SJCRH30 (cell line): Measurements from ENCODE around the gene GYPC. TPM values are rescaled to one million over a fixed set of nuclear protein-coding genes. Genes with fewer than 3 reads are reported as not detected.
"Not testable (repeated sequence)": the region's sequence is repeated elsewhere in the genome, so short reads cannot be mapped to it uniquely, and the experiment has no call there.

Source experiments
- DNase-seq, 2 experiments: peaks; one replicate each; pipeline ENCODE4 v3.0.0-alpha.2; 2015 to 2020
- H3K27ac ChIP-seq: fragments of 250-450 bp; sonication (Bioruptor Pico); 2 replicates; pipeline ENCODE4 v1.5.1; 2020; ENCODE audit warnings: mild to moderate bottlenecking, moderate library complexity
- H3K27me3 ChIP-seq: fragments of 250-450 bp; sonication (Bioruptor Pico); 2 replicates; pipeline ENCODE4 v1.5.1; 2020; ENCODE audit warnings: mild to moderate bottlenecking, moderate library complexity
- H3K36me3 ChIP-seq: fragments of 250-450 bp; sonication (Bioruptor Pico); 2 replicates; pipeline ENCODE4 v1.5.1; 2020; ENCODE audit warnings: mild to moderate bottlenecking, moderate library complexity
- H3K4me1 ChIP-seq: fragments of 250-450 bp; sonication (Bioruptor Pico); 2 replicates; pipeline ENCODE4 v1.5.1; 2020; ENCODE audit warnings: mild to moderate bottlenecking, moderate library complexity
- H3K4me3 ChIP-seq: fragments of 250-450 bp; sonication (Bioruptor Pico); 2 replicates; pipeline ENCODE4 v1.5.1; 2020; ENCODE audit warnings: mild to moderate bottlenecking, moderate library complexity
- H3K9me3 ChIP-seq: fragments of 250-450 bp; sonication (Bioruptor Pico); replicated peaks from 2 replicates; pipeline ENCODE4 v1.5.1; 2020; ENCODE audit warnings: mild to moderate bottlenecking, moderate library complexity
- total RNA-seq: library from RNA; depleted of rRNA; stranded (reverse); fragments of >200 nt; shearing (Covaris generic); gene quantifications from 2 replicates; pipeline ENCODE4 v1.2.3, GENCODE V29; 2014

The GYPC gene
- total RNA-seq, 1 experiment from 2014 or later: 26.1 TPM

DNA sequence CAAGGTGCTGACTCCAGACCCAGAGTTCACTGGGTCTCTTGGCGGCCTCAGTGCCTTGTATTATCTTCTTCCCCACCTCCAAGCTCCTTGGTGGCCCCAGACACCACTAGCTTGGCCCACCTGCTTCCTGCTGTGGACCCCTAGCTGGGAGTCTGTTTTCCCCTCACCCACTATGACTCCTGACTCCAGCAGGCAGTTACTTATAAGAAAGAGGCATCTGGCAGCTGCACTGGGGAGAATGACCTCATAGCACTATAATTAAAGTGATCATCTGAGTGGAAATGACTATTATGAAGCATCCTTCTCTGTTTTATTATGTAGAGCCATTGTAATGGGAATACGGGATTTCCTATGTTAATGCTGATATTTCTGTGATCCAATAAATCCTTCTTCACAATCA is 32.6 kb downstream of the GYPC start:
- H3K9me3 ChIP-seq, DNase-seq, H3K27me3 ChIP-seq, H3K27ac ChIP-seq, H3K36me3 ChIP-seq, H3K4me1 ChIP-seq, H3K4me3 ChIP-seq: not testable (repeated sequence)

DNA sequence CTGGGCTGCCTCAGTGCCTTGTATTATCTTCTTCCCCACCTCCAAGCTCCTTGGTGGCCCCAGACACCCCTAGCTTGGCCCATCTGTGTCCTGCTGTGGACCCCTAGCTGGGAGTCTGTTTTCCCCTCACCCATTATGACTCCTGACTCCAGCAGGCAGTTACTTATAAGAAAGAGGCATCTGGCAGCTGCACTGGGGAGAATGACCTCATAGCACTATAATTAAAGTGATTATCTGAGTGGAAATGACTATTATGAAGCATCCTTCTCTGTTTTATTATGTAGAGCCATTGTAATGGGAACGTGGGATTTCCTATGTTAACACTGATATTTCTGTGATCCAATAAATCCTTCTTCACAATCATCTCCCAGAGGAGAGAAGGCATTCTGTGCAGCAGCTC is 36.3 kb downstream of the GYPC start:
- not testable (repeated sequence) for H3K4me3 ChIP-seq, H3K4me1 ChIP-seq, H3K36me3 ChIP-seq, H3K9me3 ChIP-seq, H3K27ac ChIP-seq, H3K27me3 ChIP-seq, DNase-seq

DNA sequence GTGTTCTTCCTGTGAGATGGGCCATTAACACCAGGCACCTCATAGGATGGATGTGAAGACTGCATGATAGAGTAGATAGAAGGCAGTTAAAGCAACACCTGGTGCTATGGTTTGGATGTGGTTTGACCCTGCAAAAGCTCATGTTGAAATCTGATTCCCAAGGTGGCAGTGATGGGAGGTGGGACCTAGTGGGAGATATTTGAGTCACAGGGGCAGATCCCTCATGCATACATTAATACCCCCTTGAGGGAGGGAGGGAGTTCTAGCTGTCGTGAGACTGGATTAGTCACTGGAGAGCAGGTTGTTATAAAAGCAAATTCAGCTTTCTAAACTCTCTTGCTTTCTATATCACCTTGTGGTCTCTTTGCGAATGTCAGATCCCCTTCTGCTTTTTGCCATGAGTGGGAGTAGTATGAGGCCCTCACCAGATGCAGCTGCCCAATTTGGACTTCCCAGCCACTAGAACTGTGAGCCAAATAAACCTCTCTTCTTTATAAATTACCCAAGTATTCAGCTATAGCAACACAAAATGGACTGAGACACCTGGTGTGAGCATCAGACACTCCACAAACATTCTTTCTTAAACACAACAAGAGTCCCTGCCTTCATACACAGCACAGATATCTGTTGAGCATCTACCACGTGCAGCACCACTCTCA is 37.1 kb downstream of the GYPC start:
- not testable (repeated sequence) for H3K27ac ChIP-seq, H3K9me3 ChIP-seq, H3K4me1 ChIP-seq, DNase-seq, H3K4me3 ChIP-seq, H3K36me3 ChIP-seq, H3K27me3 ChIP-seq

DNA sequence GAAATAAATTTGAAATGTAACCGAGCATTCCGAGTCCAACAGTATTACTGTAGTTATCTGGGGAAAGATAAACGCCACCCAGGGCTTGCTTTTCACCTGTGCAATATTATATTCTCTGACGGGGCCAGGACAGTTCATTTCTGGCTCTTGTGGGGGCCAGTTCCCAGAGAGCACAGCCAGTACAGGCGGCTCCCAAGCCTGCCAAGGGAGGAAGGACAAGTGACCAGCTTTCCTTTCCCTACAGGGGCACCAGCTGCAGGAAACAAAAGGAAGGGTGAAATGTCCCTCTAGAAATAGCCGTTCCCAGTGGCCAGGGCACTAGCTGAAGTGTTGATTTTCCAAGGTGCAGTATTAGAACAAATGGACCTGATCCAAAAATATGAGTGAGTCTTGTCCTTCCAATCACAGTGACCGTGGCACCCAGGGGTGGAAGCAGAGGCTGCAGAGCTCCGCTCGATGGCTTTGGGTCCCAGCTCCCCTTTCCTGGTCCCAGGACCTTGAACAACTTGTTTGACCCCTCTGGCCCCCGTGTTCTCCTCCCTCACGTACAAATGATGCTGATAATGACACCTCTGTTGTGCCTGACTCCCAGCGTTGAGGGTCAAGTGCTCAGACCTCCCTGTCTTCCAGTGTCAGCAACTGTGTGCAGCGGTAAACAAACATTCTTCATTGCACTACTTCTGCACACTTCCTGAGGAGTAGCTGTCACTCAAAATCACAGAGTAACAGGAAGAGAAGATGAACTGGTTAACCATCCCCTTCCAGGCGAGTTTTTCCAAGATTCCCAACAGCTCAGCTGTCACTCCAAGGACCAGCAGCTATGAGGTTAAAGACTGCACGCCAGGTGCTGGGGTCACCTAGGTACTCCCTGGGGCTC is 40.9 kb downstream of the GYPC start:
- no peaks in the 10 kb centered on the region; the same call in 1 of the 2 replicates for H3K27me3 ChIP-seq
- DNase-seq: no peak
- no peak overlapping the region for H3K27ac ChIP-seq
- H3K4me3 ChIP-seq: no peak overlapping the region
- H3K36me3 ChIP-seq: no peaks in the 10 kb centered on the region
- H3K9me3 ChIP-seq: no peaks in the 10 kb centered on the region
- no peaks in the 10 kb centered on the region for H3K4me1 ChIP-seq

DNA sequence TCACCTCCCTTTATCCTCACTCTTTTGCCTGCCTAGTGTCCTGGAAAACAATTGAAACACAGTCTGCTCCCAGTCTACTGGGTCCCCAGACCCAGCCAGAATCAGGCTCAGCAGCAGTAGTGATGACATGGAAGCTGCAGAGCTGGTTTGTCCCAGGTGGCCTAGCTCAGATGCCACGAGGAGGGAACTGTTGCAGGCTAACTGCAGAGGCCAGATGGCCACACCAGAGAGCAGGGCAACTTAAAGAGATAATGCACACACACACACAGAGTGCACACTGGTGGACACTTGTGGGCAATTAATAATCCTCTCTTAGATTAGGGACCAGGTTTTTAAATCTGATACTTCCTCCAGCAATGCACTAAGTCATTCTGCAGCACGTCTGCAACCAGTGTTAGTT is 42.4 kb downstream of the GYPC start:
- no peaks in the 10 kb centered on the region for H3K4me1 ChIP-seq
- H3K4me3 ChIP-seq: no peak overlapping the region
- no peak overlapping the region for H3K27ac ChIP-seq
- H3K9me3 ChIP-seq: no peaks in the 10 kb centered on the region
- no peaks in the 10 kb centered on the region for H3K36me3 ChIP-seq
- no peak for DNase-seq
- H3K27me3 ChIP-seq: no peaks in the 10 kb centered on the region; the same call in 1 of the 2 replicates

DNA sequence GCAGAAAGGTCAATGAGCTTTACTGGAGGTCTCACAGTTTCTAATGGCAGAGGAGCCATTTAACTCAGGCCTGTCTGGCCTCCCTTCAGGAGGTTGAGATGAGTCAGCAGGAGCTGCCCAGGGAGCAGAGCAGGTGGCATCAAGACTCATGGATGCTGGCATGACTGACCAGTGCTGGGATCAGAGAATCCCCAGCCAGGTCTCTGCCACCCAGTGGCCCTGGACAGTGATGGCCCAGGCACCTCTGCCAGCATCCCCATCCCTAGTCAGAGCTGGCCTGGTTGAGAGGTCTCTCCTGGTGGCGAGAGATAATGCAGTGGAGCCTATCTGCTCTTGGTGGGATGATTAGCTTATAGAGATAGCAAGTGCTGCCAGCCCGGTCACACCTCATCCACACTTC is 43.1 kb downstream of the GYPC start:
- no peak overlapping the region for H3K4me3 ChIP-seq
- no peak overlapping the region for H3K27ac ChIP-seq
- H3K4me1 ChIP-seq: no peaks in the 10 kb centered on the region
- H3K27me3 ChIP-seq: no peaks in the 10 kb centered on the region; the same call in 1 of the 2 replicates
- peak in 1 of 2 experiments; percentile 14 for DNase-seq
- H3K9me3 ChIP-seq: no peaks in the 10 kb centered on the region
- H3K36me3 ChIP-seq: no peaks in the 10 kb centered on the region

DNA sequence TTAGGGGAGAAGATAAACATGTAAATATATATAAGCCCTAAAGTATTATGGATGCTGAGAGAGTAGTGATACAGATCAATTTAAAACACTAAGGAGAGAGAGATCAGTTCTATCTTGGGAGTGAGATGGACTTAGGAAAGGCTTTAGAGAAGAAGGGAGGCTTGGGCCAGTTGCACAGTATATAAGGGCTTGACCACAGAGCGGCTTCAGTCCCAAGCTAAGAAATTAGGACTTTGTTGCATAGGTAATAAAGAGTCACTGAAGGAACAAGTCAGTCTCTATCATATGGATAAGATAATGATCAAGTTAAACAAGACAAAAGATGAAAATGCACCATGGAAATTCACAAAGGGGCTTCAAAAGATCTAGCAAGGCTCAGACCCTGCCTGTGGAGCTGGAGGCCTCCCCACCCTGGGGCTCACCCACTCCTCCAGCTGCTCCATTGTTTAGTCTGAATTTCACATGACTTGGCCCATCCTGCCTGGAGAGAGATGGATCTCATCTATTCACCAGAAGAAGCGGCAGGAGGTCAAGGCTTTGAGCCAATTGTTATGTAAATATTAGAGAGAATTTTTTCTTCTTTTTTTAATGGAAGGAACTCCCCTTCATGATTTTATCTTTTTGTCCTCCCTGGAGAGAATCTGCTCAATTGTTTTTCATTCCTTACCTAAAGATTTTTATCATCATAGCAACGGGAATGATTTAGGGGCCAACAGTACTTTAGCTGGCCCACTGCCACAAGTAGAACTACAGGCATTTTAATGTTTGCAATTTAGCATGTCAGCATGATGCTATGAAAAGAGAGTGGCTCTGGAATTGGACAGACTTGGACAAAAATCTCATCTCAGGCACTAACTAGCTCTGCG is 44.0 kb downstream of the GYPC start:
- DNase-seq: no peak
- H3K4me1 ChIP-seq: no peaks in the 10 kb centered on the region
- H3K9me3 ChIP-seq: no peaks in the 10 kb centered on the region
- H3K36me3 ChIP-seq: no peaks in the 10 kb centered on the region
- no peak overlapping the region for H3K27ac ChIP-seq
- H3K27me3 ChIP-seq: no peaks in the 10 kb centered on the region; the same call in 1 of the 2 replicates
- no peak overlapping the region for H3K4me3 ChIP-seq

DNA sequence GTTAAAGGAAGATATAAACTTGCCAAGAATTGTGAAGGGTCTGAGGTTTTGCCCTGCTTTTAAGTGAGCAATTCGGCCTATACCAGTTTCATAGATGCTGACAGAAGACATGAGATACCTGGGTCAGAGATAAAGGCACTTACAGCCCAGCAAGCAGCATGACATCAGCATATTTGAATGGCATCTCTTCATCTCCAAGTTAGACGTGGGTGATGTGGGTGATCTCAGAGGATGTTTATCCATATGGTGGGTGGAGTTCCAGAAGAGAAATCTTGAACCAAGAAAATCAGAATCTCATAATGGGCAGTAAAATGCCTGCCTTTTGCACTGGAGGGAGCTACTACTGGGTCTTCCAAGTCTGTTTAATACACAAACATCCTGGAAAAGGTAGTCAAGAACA is 44.7 kb downstream of the GYPC start:
- Histone ChIP-seq H3K9me3 (no peaks in the 10 kb centered on the region), H3K27ac (no peak overlapping the region), H3K36me3 (no peaks in the 10 kb centered on the region), H3K4me1 (no peaks in the 10 kb centered on the region), H3K27me3 (no peaks in the 10 kb centered on the region; the same call in 1 of the 2 replicates), H3K4me3 (no peak overlapping the region)
- DNase-seq: no peak

DNA sequence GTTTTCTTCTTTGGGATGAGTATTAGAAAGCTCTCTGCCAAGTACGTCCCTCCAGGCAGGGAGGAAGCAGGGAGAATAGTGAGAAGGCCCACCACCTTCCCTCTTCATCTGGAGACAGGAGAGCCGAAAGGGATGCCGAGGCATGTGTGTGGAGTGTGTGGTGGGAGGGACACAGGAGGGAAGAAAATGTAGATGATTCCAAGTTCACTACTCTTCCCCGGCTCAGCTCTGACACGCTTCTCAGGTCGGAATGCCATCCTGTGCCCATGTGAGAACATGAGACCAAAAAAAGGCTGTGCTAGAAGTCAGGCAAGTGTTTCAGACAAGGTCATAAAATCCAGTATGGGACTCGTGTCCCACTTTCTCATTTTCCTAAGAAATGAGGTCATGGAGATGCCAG is 47.4 kb downstream of the GYPC start:
- Histone ChIP-seq H3K9me3 (no peaks in the 10 kb centered on the region), H3K27me3 (no peaks in the 10 kb centered on the region; the same call in 1 of the 2 replicates), H3K4me3 (no peak overlapping the region), H3K27ac (no peak overlapping the region), H3K4me1 (no peaks in the 10 kb centered on the region), H3K36me3 (no peaks in the 10 kb centered on the region)
- DNase-seq: no peak

DNA sequence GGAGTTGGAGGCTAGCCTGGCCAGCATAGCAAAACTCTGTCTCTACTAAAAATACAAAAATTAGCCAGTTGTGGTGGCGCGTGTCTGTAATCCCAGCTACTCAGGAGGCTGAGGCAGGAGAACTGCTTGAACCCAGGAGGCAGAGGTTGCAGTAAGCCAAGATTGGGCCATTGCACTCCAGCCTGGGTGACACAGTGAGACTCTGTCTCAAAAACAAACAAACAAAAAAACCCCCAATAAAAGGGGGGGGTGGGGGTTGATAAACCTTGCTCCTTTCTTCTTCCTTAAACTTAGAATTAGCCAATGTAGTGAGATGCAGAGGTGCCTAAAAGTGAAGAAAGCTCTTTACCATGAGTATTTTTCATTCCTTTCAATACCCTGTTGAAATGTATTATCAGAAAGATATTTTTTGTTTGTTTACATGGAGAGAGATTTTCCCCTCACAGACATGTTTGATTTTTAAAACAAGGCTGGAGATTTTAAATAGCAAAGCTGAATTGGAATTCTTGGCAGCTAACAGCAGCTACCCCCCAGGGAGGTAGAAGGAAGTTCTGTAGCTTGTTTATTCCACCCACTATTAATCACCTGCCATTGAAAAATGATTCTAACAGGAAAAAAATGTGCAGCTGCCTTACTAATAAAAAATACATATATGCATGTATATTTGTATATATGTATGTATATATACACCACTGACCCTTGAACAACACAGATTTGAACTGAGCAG is 48.6 kb downstream of the GYPC start:
- no peak overlapping the region for H3K4me3 ChIP-seq
- no peaks in the 10 kb centered on the region for H3K36me3 ChIP-seq
- no peak overlapping the region for H3K27ac ChIP-seq
- H3K9me3 ChIP-seq: no peaks in the 10 kb centered on the region
- no peaks in the 10 kb centered on the region; the same call in 1 of the 2 replicates for H3K27me3 ChIP-seq
- DNase-seq: no peak
- H3K4me1 ChIP-seq: no peaks in the 10 kb centered on the region

DNA sequence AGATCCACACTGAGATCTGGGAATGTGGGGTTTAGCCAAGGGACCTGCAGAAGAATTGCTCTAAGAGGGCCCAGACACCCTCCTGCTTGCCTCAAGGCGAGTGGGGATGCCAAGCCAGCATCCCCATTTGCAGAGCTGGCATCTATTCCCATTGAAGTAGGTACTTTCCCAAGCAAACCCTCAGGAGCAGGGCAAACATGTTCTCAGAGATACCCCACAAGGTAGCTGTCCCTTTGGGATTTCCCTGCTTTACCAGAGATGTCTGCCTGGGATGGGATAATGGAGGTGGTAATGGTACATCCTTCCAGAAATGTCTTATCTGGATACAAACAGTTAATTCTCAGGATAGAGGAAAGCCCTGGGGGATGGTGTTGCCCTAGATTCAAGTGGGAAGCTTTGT is 51.2 kb downstream of the GYPC start:
- Histone ChIP-seq H3K4me1 (no peaks in the 10 kb centered on the region), H3K4me3 (no peak overlapping the region), H3K36me3 (no peaks in the 10 kb centered on the region), H3K27ac (no peak overlapping the region), H3K27me3 (no peaks in the 10 kb centered on the region; the same call in 1 of the 2 replicates), H3K9me3 (no peaks in the 10 kb centered on the region)
- DNase-seq: no peak

DNA sequence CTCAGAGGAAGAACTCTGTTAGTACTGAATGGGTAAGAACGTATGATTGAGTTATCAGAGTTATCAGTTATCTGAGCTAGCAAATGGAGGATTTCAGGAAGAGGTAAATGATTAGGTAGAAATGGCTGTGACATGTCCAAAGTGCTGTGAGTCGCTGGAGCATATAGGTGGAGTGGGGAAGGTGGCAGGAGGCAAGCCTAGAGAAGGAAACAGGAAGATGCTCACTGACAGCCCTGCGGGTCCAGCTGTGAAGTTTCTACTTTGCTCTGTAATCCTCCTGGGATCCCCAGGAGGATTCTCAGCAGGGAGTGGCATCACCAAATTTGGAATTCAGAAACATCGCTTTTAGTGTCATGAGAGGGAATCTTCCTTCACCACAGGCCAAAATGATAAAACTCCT is 52.0 kb downstream of the GYPC start:
- no peaks in the 10 kb centered on the region; the same call in 1 of the 2 replicates for H3K27me3 ChIP-seq
- H3K4me1 ChIP-seq: no peaks in the 10 kb centered on the region
- no peak overlapping the region for H3K27ac ChIP-seq
- DNase-seq: no peak
- H3K36me3 ChIP-seq: no peaks in the 10 kb centered on the region
- H3K4me3 ChIP-seq: no peak overlapping the region
- H3K9me3 ChIP-seq: no peaks in the 10 kb centered on the region

DNA sequence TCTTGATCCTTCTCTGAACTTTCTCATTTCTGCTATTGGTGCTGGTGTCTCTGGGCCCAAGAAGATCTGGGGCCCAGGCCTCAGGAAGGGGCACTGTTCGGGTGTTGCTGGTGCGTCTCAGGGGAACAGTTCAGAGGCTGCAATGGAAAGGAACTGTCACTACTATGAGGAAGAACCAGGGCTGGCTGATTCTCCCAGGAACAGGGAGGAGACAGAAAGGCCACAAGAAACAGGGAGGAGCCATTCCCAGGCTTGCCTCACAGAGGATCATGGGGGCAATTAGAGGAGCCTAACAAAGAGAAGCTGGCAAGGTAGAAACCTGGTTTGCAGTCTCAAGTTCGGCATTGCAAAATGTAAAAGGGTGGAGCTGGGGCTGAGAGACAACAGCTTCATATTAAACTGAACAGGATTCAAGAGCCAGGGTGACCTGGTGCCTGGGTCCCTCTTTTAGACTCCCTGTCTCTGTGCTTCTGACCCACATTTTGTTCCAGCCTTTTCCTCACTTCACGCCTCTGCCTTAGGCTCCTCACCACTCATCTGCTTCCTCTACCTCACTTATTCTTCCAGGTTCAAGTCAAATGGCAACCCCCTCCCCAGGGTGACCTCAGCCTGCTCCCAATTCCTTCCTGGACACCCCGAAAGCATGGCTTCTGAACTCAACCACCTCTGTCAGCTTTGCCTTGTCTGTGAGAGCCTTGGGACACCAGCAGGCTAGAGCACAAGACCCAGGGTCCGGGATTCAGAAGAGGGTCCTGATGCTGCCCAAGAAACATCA is 58.4 kb downstream of the GYPC start:
- H3K4me1 ChIP-seq: no peaks in the 10 kb centered on the region
- no peaks in the 10 kb centered on the region for H3K9me3 ChIP-seq
- no peak overlapping the region for H3K4me3 ChIP-seq
- peaks cover 5% of the 10 kb centered on the region; the same call in 1 of the 2 replicates for H3K27me3 ChIP-seq
- no peaks in the 10 kb centered on the region for H3K36me3 ChIP-seq
- H3K27ac ChIP-seq: no peak overlapping the region
- no peak for DNase-seq

DNA sequence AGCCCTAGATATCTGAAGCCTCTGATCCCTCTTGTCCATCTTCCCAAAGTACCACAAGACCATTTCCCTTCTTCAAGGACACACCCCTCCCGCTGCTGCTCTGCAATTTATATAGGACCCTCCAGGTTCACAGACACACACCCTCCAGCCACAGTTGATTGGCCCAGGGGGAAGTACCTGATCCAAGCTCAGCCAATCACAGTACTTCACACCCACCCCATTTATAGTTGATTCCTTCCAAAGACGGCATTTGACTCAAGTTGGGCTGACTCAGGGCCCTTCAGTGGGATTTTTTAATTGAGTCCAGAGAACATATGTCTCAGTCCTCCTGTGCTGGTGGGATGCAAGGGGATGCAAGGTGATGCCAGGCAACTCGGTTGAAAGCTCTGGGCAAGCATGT is 59.2 kb downstream of the GYPC start:
- Histone ChIP-seq H3K27ac (no peak overlapping the region), H3K27me3 (0 out of 2 replicates have a peak, but pooled peaks cover 5% of the 10 kb centered on the region), H3K4me3 (no peak overlapping the region), H3K9me3 (no peaks in the 10 kb centered on the region), H3K36me3 (no peaks in the 10 kb centered on the region), H3K4me1 (no peaks in the 10 kb centered on the region)
- DNase-seq: no peak
